Smooth muscle cell of bladder (primary cell): Measurements from ENCODE around the gene RORC. TPM values are rescaled to one million over a fixed set of nuclear protein-coding genes. Genes with fewer than 3 reads are reported as not detected.

Experiments
- total RNA-seq: library from RNA; depleted of rRNA; stranded (reverse); fragments of >200 nt; gene quantifications from 2 replicates; pipeline ENCODE4 v1.2.3, GENCODE V29; 2014

The RORC gene
- under 0.01 TPM in 1 of 2 replicates, not detected in the other for total RNA-seq

DNA sequence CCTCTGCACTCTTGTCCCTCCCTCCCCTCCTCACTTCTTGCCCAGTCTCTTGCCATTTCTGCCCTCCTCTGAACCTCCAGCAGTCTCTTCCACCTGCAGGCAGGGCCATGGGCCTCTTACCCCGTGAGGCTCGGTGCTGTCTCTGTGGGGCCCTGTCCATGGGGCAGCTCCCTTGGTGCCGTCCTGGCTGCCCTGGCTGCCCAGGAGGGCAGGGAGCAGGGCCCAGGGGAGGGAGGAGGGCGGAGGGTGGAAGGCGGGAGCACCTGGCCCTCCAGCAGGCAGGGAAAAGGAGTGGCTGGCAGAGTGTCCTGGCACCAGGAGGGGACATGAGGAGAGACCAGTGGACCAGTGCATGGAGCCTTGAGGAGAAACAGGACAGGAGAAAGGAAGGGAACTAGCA lies at the start of gene RORC:
Gene RORC, minus strand, starts transcription at position 198 of the 400 bp plus-strand sequence. Its CDS starts 38 bp downstream, at position 160.

DNA sequence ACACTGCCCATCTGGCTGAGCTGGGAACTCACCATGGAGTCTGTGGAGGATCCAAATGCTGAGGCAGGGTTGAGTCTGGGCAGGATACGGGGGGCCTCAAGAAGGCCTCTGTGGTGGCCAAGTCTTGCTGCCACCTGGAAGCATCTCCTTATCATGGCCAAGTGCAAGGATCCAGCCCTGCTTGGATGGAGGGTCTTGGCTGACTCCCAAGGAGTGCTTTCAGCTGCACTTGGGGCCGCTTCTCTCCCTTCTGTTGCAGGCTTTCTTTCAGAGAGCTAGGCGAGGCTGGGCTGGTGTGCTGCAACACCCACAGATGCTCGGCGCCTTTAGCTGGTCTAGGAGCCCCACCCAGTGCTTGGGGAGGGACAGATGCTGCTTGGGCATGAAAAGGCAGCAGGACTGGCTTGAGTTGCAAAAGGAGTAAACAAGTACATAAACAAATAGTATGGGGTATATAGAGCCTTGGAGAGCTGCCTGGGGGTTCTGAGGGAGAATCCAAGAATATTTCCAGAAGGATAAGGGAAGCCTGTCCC lies 21.9 kb upstream of the RORC start, which contains the start of gene THEM5:
Gene THEM5, minus strand, starts transcription at position 302 of the 533 bp plus-strand sequence. Its CDS starts 147 bp downstream, at position 155.

DNA sequence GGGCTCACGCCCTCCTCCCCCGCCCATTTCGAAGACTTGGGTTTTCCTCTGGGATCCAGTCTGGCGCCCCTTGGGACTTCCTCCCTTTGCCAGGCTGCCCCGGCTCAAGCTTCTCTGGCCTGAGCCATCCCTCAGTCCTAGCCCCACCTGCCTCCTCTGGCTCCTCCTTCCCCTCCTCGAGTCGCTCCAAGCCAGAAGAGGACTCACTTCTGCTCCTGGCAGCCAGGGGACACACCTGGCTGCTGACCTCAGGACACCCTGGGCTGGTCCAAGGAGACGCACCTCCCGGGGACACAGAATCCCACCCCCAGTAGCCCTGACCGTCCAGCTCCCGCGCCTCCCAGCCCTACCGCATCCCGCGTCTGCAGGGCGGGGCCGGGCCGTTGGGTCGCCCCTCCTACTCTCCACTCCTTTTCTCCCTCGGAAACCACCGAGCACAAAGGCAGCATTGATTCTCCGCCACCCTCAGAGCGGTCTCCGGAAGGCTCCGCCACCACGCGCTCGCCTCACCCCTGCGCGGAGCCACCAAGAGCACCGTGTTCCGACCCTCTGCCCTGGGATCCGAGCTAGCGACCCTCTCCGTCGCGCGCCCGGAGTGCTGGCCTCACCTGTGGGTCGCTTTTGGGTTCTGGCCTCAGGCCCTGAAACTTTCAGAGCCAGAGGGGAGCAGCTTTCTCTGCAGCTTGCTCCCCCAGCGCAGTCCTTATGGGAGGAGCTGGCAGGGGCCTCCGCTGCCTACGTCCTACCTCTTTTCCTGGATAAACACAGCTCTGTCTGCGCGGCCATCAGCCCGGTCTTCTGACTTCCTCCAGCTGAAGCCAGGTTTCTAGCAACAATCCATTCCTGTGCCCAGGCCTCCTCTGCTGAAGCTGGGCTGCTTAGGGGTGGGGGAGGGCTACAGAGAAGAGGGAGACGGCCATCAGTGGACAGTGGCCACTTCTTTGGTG lies 8.1 kb upstream of the RORC start, which contains the start of gene C2CD4D:
Gene C2CD4D, minus strand, starts transcription at position 364 of the 947 bp plus-strand sequence. CDS start 831 bp downstream, outside the sequence.

DNA sequence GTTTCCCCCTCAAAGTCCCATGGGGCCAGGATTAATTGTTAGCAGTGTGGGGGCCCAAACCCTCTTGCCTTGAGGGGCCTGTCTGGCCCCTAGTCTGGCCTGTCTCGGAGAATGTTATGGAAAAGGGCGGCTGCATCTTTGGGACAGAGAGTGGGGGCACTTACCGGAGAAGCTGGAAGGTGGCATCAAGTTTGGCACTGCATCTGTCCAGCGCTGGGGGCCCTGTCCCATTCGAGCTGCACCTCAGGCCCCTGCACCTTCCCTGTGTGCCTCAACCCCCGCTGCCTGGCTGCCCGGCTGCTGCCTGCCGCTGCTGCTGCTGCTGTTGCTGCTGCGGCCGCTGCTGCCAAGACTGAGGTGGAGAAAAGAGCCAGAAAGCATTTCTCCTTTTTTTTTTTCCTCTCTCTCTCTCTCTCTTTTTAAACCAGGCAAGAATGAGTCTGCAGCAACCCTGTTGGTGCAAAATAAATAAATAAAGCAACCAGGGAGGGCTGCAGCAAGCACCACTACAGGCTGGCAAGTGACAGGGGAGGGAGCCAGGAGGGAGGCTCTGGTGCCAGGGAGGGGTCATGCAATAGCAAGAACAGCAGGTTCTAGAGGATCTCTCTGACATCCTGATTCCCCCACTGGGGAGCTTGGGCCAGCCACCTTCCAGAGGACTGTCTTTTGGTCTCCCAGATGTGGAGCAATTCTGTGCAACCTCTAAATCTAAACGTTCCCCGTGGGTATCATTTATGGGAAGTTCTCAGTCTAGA lies 26.4 kb downstream of the RORC start, which contains the start of gene LINGO4:
Gene LINGO4, minus strand, starts transcription at position 354 of the 755 bp plus-strand sequence. CDS start 2,715 bp downstream, outside the sequence.

DNA sequence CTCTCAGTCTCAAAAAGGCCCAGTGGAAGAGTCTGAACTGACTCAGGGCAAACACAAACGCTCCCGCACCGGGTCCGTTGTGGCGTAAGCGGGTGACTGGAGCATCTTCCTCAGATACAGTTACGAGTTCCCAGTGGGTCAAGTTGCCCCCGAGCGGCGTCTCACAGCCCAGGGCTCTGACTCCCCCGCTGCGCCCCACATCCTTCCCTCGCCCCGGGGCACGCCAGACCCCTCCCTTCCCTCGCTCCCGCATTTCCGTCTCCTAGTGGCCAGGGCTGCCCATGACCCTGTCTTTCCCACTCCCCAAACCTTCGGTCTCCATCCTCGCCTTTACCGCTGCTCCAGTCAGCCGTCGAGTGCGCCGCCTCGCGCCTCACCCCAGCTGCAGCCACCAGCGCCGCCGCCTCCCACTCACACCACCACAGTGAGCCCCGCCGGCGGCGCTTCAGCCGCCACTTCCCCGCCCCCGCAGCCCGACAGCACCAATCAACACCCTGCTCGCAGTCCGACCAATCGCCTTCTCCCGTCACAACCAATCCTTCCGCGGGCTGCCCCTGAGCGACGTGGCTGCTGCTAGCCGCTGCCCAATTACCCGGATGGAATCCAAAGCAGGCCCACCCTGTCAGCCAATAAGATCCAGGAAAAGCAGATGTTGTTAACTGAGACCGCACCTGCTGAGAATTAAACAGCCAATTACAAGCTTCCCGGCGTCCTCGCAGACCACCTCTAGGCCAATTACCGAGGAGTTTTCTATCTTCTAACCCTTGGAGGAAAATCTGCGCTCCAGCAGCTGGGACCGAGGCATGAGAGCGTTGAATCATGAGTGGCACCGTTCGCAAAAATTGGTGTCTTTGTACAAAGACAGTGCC lies 41.3 kb downstream of the RORC start, which contains the start of gene TDRKH:
Gene TDRKH, minus strand, starts transcription at position 430 of the 869 bp plus-strand sequence. CDS start 7,478 bp downstream, outside the sequence.

DNA sequence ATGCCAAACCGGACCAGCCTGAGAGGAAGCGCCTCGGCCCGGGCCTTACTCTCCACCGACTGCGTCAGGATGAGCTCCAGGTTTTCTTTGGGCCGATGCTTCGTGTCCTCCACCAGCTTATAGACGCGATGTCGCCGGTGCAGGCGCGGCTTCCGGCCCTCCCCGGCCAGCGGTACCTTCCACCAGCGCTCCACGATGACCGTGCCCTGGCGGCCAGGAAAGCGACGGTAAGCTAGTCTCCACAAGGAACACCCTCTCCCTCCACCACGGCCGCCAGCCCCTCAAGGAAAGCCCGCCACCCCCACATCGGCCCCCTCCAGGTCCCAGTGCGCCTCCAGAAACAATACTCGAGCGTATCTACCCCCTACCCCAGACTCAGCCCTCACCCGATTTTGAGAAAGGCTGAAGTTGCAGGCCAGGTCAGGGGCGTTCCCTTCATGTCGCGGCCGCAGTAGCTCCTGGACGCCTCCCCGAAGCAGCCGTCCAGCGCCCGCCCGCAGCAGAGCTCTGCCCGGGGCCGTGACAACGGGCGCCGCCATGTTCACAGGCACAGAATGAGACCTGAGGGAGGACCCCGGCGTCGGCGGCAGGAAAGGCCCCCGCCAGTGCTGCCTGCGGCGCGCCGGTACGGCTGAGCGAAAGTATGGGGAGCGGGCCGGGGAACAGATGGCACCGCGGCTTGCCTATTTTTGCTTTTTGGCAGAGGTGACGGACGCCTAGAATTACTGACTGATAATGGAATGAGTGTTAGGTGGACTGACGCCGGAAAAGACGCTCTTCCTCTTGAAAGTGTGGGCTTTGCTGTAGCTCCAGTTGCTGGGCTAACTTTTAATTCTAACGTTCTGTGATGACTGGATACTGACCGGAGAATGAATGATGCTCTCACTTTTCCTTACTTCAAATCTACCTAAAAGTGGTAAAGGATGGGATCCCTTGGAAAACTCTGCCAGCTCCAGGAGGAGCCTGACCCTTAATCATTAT lies 68.4 kb downstream of the RORC start, which contains the start of gene MRPL9:
Gene MRPL9, minus strand, starts transcription at position 556 of the 981 bp plus-strand sequence. Its CDS starts 17 bp downstream, at position 539.

Other genes starting within 250 kb of the RORC start
- gene SNX27, start 219.8 kb downstream of the RORC start, total RNA-seq: 23.3 and 27.1 TPM in 2 replicates
- not detected in 2 replicates for gene CELF3, start 115.0 kb downstream of the RORC start, total RNA-seq
- gene RIIAD1, start 110.3 kb downstream of the RORC start, total RNA-seq: not detected in 2 replicates
- gene MRPL9, start 68.3 kb downstream of the RORC start, total RNA-seq: 77.9 and 102 TPM in 2 replicates
- 1.00 and 1.2 TPM in 2 replicates for gene TDRKH, start 41.3 kb downstream of the RORC start, total RNA-seq
- gene LINGO4, start 26.4 kb downstream of the RORC start, total RNA-seq: not detected in 2 replicates
- not detected in 2 replicates for gene C2CD4D, start 8.0 kb upstream of the RORC start, total RNA-seq
- not detected in 2 replicates for gene THEM5, start 21.9 kb upstream of the RORC start, total RNA-seq
- gene THEM4, start 77.7 kb upstream of the RORC start, total RNA-seq: 7.6 and 8.7 TPM in 2 replicates
- gene S100A10, start 162.1 kb upstream of the RORC start, total RNA-seq: 119 and 133 TPM in 2 replicates
- 28.8 and 30.6 TPM in 2 replicates for gene S100A11, start 205.2 kb upstream of the RORC start, total RNA-seq